H1 (cell line): ENCODE data around the gene RCE1. TPM values are rescaled to one million over a fixed set of nuclear protein-coding genes. Genes with fewer than 3 reads are reported as not detected.

Experiments
- SAP30 ChIP-seq: fragments of 300-600 bp; sonication (generic); IDR thresholded peaks from 2 replicates; pipeline ENCODE4 v1.7.1; 2012; ENCODE audit warnings: low read length, moderate library complexity, mild to moderate bottlenecking, inconsistent platforms; ENCODE audit not compliant: insufficient read depth, insufficient replicate concordance
- polyA plus RNA-seq, 7 experiments: library from polyadenylated mRNA; depleted of rRNA in 3 of 7; stranded (reverse) in 5 of 7; unstranded in 2 of 7; fragments of >200 nt in 5 of 7; fragments of 200-250 nt in 2 of 7; gene quantifications; 1 replicate in 5 of 7; 2 replicates in 1 of 7; 4 replicates in 1 of 7; pipeline versions ENCODE4 v1.2.1 to v1.2.3, GENCODE V29; 2011 to 2013; ENCODE audit warnings: missing spikeins in 2 of 7, mixed read lengths in 2 of 7
- total RNA-seq: library from RNA; stranded (reverse); fragmentation: NEBNext Ultra II Directional; extraction: Animal tissue kit (Norgen Biotek cat#: 25700); gene quantifications from 2 replicates; pipeline ENCODE4 v1.2.1, GENCODE V29; 2021

The RCE1 gene
- total and polyA plus RNA-seq, 2 of the 8 experiments (the other 6 are each of a cell fraction or from before 2014, with no cell fraction given), result 35.8 to 84.8 TPM

GRCh38 chr11:66818231-66818955 lies 24.8 kb upstream of the RCE1 start (continued):
- no peak for TF ChIP-seq SAP30
